ENCODE results near the gene ATP11A.

DNA sequence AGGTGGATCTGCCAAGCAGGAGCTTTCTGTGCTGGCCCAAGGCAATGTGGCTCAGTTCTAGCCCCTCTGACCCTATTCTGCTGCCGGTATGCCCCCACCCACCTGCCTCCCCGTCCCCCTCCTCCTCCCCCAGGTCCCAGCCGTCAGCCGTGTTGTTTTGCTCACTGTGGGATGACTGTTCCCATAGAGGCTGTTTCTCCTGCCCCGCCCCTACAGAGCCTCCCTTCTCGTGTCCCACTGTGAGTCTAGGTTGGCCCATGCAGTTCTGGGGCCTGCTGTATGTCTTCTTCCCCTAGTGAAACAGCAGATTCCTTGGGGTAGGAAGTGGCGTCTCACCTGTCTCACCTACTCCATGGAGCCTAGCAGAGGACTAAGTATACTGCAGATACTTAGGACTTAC, 48.8 kb downstream of the ATP11A start:
- TF ChIP-seq MEIS1 (CRISPR knock-in tag; IDR thresholded peaks at IDR 0.05; ENCODE audit: borderline replicate concordance) (no peak), ZNF555 (tag by site-specific recombination; conservative IDR thresholded peaks at IDR 0.05) (no peak), ZNF530 (tag by site-specific recombination; IDR thresholded peaks at IDR 0.05; ENCODE audit: low read depth) (no peak), ZNF830 (tag by site-specific recombination; IDR thresholded peaks at IDR 0.05; ENCODE audit: low read depth) (no peak), ZNF561 (tag by site-specific recombination; IDR thresholded peaks at IDR 0.05; ENCODE audit: borderline replicate concordance) (no peak)
- TF ChIP-seq, protein P1, sequence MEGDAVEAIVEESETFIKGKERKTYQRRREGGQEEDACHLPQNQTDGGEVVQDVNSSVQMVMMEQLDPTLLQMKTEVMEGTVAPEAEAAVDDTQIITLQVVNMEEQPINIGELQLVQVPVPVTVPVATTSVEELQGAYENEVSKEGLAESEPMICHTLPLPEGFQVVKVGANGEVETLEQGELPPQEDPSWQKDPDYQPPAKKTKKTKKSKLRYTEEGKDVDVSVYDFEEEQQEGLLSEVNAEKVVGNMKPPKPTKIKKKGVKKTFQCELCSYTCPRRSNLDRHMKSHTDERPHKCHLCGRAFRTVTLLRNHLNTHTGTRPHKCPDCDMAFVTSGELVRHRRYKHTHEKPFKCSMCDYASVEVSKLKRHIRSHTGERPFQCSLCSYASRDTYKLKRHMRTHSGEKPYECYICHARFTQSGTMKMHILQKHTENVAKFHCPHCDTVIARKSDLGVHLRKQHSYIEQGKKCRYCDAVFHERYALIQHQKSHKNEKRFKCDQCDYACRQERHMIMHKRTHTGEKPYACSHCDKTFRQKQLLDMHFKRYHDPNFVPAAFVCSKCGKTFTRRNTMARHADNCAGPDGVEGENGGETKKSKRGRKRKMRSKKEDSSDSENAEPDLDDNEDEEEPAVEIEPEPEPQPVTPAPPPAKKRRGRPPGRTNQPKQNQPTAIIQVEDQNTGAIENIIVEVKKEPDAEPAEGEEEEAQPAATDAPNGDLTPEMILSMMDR (tag by site-specific recombination; IDR thresholded peaks at IDR 0.05), result no peak

Data from HEK293 (cell line).